A549 (cell line): ENCODE measurements around the gene NARS2. TPM values are rescaled to one million over a fixed set of nuclear protein-coding genes. Genes with fewer than 3 reads are reported as not detected.

Experiments used
- ATAC-seq, 2 experiments: fragments of 200-7000 bp in 1 of 2; fragments of >200 bp in 1 of 2; cut with Nextera tagmentation in 1 of 2; cut with Tn5 transposase in 1 of 2; 3 replicates each; pipeline versions ENCODE4 v1.8.0 to v1.9.1; 2018 to 2020; ENCODE audit warnings: mild to moderate bottlenecking in 1 of 2, moderate library complexity in 1 of 2
- CTCF ChIA-PET: fragments of 300-600 bp; sonication (Branson Sonifier 250); formaldehyde crosslinking; extraction: SDS; loops from one replicate; lab custom pipeline; 2021; ENCODE audit warnings: antibody characterized with exemption, inconsistent platforms; lab: Yijun Ruan, JAX
- POLR2A ChIA-PET: fragments of 350-600 bp; formaldehyde crosslinking; extraction: SDS; loops from one replicate; lab custom pipeline; 2021; ENCODE audit warnings: antibody characterized with exemption, inconsistent platforms; lab: Yijun Ruan, JAX
- DNase-seq, 2 experiments: peaks; one replicate each; pipeline versions ENCODE4 v3.0.0 to v3.0.0-alpha.2; 2011 to 2016; ENCODE audit warnings: low read depth in 1 of 2, low spot score in 1 of 2
- FAIRE-seq: peaks from 2 replicates; lab custom pipeline; 2011; peaks lifted over from hg19 to GRCh38; lab: Jason Lieb, UNC
- H3K27ac ChIP-seq, 2 experiments: fragments of >200 bp; sonication (Bioruptor Twin); formaldehyde crosslinking; 3 replicates each; pipeline ENCODE4 v1.5.1; 2016 to 2017
- H3K4me1 ChIP-seq: fragments of >200 bp; sonication (Bioruptor Twin); formaldehyde crosslinking; 3 replicates; pipeline ENCODE4 v1.6.1; 2016
- H3K4me2 ChIP-seq: fragments of >200 bp; sonication (Bioruptor Twin); formaldehyde crosslinking; 3 replicates; pipeline ENCODE4 v1.6.1; 2016
- H3K4me3 ChIP-seq: fragments of >200 bp; sonication (Bioruptor Twin); formaldehyde crosslinking; 3 replicates; pipeline ENCODE4 v1.5.1; 2016
- H3K9me3 ChIP-seq: fragments of >200 bp; sonication (Bioruptor Twin); formaldehyde crosslinking; 3 replicates; pipeline ENCODE4 v1.6.1; 2016
- CHD2 ChIP-seq: fragments of 150-350 bp; IDR thresholded peaks from 2 replicates; pipeline ENCODE4 v1.6.1; 2014; ENCODE audit warnings: low read length; ENCODE audit not compliant: partially characterized antibody
- FOSL2 ChIP-seq, 2 experiments: fragments of 450-650 bp in 1 of 2; fragments of >200 bp in 1 of 2; sonication (Bioruptor Twin) in 1 of 2; formaldehyde crosslinking; IDR thresholded peaks; 2 replicates each; pipeline versions ENCODE4 v1.5.0 to v1.6.1; 2016 to 2020; ENCODE audit warnings: mild to moderate bottlenecking in 1 of 2, moderate library complexity in 1 of 2
- FOXS1 ChIP-seq: fragments of 250-450 bp; sonication (Bioruptor Pico); IDR thresholded peaks from 2 replicates; pipeline ENCODE4 v1.5.0; 2020; ENCODE audit warnings: mild to moderate bottlenecking, moderate library complexity
- HEYL ChIP-seq: fragments of 250-450 bp; sonication (Bioruptor Pico); IDR thresholded peaks from 2 replicates; pipeline ENCODE4 v1.8.0; 2021; ENCODE audit warnings: mild to moderate bottlenecking, moderate library complexity
- HOXB13 ChIP-seq: fragments of 250-450 bp; sonication (Bioruptor Pico); IDR thresholded peaks from 2 replicates; pipeline ENCODE4 v1.5.0; 2020; ENCODE audit warnings: low read depth, mild to moderate bottlenecking, moderate library complexity
- NPAS2 ChIP-seq: fragments of 250-450 bp; sonication (Bioruptor Pico); IDR thresholded peaks from 2 replicates; pipeline ENCODE4 v1.8.0; 2022; ENCODE audit warnings: mild to moderate bottlenecking, moderate library complexity, borderline replicate concordance
- RAD21 ChIP-seq, 2 experiments: fragments of >200 bp in 1 of 2; sonication (Bioruptor Twin) in 1 of 2; formaldehyde crosslinking in 1 of 2; IDR thresholded peaks in 1 of 2; conservative IDR thresholded peaks in 1 of 2; 2 replicates in 1 of 2; 3 replicates in 1 of 2; pipeline ENCODE4 v1.6.1; 2012 to 2018; ENCODE audit warnings: inconsistent platforms in 1 of 2
- RNF2 ChIP-seq: fragments of 200-600 bp; sonication (generic); IDR thresholded peaks from 2 replicates; pipeline ENCODE4 v1.6.1; 2016; ENCODE audit warnings: low read depth, mild to moderate bottlenecking, antibody characterized with exemption, moderate library complexity, borderline replicate concordance
- ZFP36 ChIP-seq: fragments of 450-650 bp; IDR thresholded peaks from 2 replicates; pipeline ENCODE4 v1.6.1; 2014; ENCODE audit warnings: borderline replicate concordance; ENCODE audit not compliant: partially characterized antibody
- WGBS: methylation state at CpG from one replicate; pipeline ENCODE4 v1.1.6; 2017; ENCODE audit errors: missing lambda C conversion rate; 5-methylcytosine and 5-hydroxymethylcytosine counted together
- polyA plus RNA-seq, 4 experiments: library from polyadenylated mRNA; depleted of rRNA in 3 of 4; stranded (reverse); fragments of >200 nt; fragmentation: RNase III in 1 of 4; extraction: RNeasy Plus Mini Kit Qiagen cat#74134 plus additional on column Dnase treatment in 1 of 4; gene quantifications; 2 replicates in 3 of 4; 3 replicates in 1 of 4; pipeline ENCODE4 v1.2.3, GENCODE V29; 2011 to 2017
- TF ChIP-seq, protein P1 (sequence below): fragments of 200-600 bp; sonication (generic); IDR thresholded peaks from 2 replicates; pipeline ENCODE4 v1.6.1; 2016; ENCODE audit warnings: antibody characterized with exemption, mild to moderate bottlenecking, moderate library complexity
- TF ChIP-seq, protein P2 (sequence below): fragments of 150-350 bp; IDR thresholded peaks from 2 replicates; pipeline ENCODE4 v1.6.1; 2014; ENCODE audit warnings: low read depth, mild to moderate bottlenecking, low read length
- TF ChIP-seq, protein P3 (sequence below): fragments of 250-450 bp; sonication (Bioruptor Pico); IDR thresholded peaks from 2 replicates; pipeline ENCODE4 v1.5.0; 2021; ENCODE audit warnings: mild to moderate bottlenecking, moderate library complexity, borderline replicate concordance
- TF ChIP-seq, protein P4 (sequence below): IDR thresholded peaks from 2 replicates; pipeline ENCODE4 v1.6.1; 2012; ENCODE audit warnings: low read depth, borderline replicate concordance

NARS2 gene
- polyA plus RNA-seq, 2 of the 4 experiments (the other 2 are of a cell fraction) = 29.7 to 57.7 TPM

DNA sequence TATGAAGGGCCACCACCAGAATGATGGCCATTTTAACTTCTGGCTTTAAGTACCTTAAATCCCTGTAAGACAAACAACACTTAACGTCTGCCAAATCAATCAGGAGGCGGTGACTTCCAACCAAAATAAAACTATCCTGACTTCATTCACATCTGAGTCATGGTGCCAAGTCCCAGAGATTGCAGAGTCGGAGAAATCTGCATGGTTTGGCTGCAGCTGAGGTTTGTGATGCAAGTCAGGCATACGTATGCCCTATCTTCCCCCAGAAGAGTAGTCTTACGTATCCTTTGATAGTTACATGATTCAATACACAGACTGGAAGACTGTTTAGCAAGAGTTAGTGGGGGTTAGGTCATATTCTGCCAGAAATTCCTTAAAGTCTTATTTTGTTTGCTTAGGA lies 155.3 kb downstream of the NARS2 start (continued):
- TF ChIP-seq, protein P1, sequence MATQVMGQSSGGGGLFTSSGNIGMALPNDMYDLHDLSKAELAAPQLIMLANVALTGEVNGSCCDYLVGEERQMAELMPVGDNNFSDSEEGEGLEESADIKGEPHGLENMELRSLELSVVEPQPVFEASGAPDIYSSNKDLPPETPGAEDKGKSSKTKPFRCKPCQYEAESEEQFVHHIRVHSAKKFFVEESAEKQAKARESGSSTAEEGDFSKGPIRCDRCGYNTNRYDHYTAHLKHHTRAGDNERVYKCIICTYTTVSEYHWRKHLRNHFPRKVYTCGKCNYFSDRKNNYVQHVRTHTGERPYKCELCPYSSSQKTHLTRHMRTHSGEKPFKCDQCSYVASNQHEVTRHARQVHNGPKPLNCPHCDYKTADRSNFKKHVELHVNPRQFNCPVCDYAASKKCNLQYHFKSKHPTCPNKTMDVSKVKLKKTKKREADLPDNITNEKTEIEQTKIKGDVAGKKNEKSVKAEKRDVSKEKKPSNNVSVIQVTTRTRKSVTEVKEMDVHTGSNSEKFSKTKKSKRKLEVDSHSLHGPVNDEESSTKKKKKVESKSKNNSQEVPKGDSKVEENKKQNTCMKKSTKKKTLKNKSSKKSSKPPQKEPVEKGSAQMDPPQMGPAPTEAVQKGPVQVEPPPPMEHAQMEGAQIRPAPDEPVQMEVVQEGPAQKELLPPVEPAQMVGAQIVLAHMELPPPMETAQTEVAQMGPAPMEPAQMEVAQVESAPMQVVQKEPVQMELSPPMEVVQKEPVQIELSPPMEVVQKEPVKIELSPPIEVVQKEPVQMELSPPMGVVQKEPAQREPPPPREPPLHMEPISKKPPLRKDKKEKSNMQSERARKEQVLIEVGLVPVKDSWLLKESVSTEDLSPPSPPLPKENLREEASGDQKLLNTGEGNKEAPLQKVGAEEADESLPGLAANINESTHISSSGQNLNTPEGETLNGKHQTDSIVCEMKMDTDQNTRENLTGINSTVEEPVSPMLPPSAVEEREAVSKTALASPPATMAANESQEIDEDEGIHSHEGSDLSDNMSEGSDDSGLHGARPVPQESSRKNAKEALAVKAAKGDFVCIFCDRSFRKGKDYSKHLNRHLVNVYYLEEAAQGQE = no peak
- TF ChIP-seq HOXB13 (CRISPR knock-in tag) = no peak
- no peak for TF ChIP-seq CHD2
- no peak for TF ChIP-seq HEYL (CRISPR knock-in tag)
- TF ChIP-seq, protein P2, sequence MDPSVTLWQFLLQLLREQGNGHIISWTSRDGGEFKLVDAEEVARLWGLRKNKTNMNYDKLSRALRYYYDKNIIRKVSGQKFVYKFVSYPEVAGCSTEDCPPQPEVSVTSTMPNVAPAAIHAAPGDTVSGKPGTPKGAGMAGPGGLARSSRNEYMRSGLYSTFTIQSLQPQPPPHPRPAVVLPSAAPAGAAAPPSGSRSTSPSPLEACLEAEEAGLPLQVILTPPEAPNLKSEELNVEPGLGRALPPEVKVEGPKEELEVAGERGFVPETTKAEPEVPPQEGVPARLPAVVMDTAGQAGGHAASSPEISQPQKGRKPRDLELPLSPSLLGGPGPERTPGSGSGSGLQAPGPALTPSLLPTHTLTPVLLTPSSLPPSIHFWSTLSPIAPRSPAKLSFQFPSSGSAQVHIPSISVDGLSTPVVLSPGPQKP = no peak
- TF ChIP-seq FOSL2 (IDR thresholded peaks at IDR 0.05) = 0 out of 2 replicates have a peak, but pooled peaks have one; percentile 5
- TF ChIP-seq FOSL2 (CRISPR knock-in tag; IDR thresholded peaks at IDR 0.05) = peak; percentile 53
- no peak for TF ChIP-seq NPAS2 (CRISPR knock-in tag)
- no peak for TF ChIP-seq RAD21 (conservative IDR thresholded peaks at IDR 0.05 in 1 of 2, IDR thresholded peaks at IDR 0.05 in 1 of 2)
- TF ChIP-seq, protein P3, sequence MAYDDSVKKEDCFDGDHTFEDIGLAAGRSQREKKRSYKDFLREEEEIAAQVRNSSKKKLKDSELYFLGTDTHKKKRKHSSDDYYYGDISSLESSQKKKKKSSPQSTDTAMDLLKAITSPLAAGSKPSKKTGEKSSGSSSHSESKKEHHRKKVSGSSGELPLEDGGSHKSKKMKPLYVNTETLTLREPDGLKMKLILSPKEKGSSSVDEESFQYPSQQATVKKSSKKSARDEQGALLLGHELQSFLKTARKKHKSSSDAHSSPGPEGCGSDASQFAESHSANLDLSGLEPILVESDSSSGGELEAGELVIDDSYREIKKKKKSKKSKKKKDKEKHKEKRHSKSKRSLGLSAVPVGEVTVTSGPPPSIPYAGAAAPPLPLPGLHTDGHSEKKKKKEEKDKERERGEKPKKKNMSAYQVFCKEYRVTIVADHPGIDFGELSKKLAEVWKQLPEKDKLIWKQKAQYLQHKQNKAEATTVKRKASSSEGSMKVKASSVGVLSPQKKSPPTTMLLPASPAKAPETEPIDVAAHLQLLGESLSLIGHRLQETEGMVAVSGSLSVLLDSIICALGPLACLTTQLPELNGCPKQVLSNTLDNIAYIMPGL (CRISPR knock-in tag) = 0 out of 2 replicates have a peak, but pooled peaks have one; percentile 38
- TF ChIP-seq FOXS1 (CRISPR knock-in tag) = no peak
- TF ChIP-seq, protein P4, sequence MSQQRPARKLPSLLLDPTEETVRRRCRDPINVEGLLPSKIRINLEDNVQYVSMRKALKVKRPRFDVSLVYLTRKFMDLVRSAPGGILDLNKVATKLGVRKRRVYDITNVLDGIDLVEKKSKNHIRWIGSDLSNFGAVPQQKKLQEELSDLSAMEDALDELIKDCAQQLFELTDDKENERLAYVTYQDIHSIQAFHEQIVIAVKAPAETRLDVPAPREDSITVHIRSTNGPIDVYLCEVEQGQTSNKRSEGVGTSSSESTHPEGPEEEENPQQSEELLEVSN = no peak

DNA sequence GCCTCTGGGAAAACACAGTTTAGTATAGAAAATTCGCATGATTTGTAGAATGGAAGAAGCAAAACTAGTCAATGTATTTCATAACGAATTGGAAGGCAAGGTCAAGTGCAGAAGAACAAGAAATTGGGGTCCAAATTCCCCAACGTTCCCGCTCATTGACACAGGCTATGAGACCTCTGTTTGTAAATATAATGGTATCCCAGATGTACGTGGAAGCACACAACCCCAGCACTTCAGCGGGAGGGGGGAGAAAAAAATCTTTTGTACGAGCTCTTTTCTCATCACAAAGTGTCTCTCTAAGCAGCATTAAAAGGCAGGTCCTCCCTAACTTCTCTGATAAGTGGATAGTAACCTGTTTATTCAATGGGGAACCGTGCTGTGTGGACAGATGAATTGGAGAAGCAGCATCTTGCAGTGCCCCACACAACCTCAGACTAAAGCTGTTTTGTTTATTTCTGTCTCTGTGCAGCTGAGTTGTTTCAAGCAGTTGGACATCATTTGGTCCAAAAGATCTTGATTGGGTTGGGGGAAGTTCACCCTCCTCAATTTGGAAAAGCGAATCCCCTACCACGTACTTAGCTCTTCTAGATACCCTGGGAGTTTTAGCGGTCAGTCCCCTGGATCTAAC lies 156.0 kb downstream of the NARS2 start:
- no peak for ATAC-seq
- peak overlapping the region; percentile 86; the same call in 2 of the 3 replicates for H3K4me3 ChIP-seq
- no peak for FAIRE-seq
- 60% methylated on average over 11 of the region's 11 CpGs for WGBS
- H3K4me2 ChIP-seq = peak overlapping the region; percentile 82
- TF ChIP-seq ZFP36 (no peak), RNF2 (0 out of 2 replicates have a peak, but pooled peaks have one; percentile 16)
- POLR2A ChIA-PET = interaction anchor here (3.1 kb wide), 1 partner anchor 279 kb away, joined by 8 read pairs; the partner anchor contains the start of gene ALG8
- DNase-seq = no peak
- H3K4me1 ChIP-seq = peaks cover 32% of the 10 kb centered on the region
- no peaks in the 10 kb centered on the region for H3K9me3 ChIP-seq
- peak overlapping the region in 1 of 2 experiments; percentile 95; a peak in 3 of 6 replicates for H3K27ac ChIP-seq
- CTCF ChIA-PET = interaction anchor here (1.0 to 5.9 kb wide), 6 partner anchors 9 to 295 kb away, joined by 3 to 63 read pairs (median 4); no protein-coding TSS in a partner anchor
